Testis (tissue), 2 donors: Measurements from ENCODE around the gene BCL6.

ENCODE experiments used
- POLR2A ChIP-seq: fragments of 450-650 bp; IDR thresholded peaks from one replicate; pipeline ENCODE4 v1.6.1; 2017; ENCODE audit warnings: antibody characterized with exemption, mild to moderate bottlenecking, moderate library complexity
- TF ChIP-seq, protein P1 (sequence below), 3 experiments: fragments of 450-650 bp in 2 of 3; fragments of 200-600 bp in 1 of 3; sonication (generic) in 1 of 3; IDR thresholded peaks; one replicate each; pipeline ENCODE4 v1.5.1; 2016 to 2019; ENCODE audit warnings: antibody characterized with exemption in 3 of 3, mild to moderate bottlenecking in 2 of 3, moderate library complexity in 1 of 3

DNA sequence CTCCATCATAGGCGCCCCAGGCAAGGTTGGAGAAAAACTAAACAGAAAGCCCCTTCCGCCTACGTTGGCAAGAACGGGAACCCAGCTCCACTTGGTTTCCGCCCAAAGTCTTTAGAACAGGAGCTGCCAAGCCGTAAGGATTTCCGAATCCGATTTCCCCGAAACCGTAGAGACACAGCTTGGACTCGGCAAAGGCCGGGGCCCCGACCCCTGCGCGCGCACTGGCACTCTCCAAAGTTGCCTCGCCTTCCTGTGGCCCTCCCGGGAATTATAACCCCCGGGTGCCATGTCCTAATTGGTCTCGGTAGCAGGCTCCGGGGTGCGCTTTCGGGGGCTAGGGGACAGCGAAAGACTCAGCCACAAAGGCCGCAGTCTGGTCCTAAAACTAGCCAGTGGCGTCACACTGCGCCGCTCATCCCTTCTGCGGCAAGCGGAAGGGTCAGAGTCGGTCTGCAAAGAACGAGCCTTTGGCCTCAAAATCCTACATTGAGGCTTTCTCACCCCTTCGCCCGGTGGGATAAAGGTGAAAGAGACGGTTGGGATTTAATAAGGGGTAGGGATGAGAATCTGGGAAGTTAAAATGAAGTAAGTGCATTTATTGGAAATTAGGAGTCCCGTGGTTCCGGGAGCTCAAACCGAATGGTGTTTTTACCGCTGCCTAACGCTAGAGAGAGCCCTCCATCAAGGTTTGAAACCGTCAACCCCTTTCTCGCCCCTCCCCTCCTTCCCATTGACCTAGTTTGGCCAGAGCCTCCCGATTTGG, 6.8 kb downstream of the BCL6 start:
- no peak for TF ChIP-seq POLR2A
- TF ChIP-seq, protein P1, sequence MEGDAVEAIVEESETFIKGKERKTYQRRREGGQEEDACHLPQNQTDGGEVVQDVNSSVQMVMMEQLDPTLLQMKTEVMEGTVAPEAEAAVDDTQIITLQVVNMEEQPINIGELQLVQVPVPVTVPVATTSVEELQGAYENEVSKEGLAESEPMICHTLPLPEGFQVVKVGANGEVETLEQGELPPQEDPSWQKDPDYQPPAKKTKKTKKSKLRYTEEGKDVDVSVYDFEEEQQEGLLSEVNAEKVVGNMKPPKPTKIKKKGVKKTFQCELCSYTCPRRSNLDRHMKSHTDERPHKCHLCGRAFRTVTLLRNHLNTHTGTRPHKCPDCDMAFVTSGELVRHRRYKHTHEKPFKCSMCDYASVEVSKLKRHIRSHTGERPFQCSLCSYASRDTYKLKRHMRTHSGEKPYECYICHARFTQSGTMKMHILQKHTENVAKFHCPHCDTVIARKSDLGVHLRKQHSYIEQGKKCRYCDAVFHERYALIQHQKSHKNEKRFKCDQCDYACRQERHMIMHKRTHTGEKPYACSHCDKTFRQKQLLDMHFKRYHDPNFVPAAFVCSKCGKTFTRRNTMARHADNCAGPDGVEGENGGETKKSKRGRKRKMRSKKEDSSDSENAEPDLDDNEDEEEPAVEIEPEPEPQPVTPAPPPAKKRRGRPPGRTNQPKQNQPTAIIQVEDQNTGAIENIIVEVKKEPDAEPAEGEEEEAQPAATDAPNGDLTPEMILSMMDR (IDR thresholded peaks at IDR 0.05) = peak; percentile 35 to 75 (median 61)
